ENCODE results near the gene DAB2IP.

Gene DAB2IP

GRCh38 chr9:121651008-121651294, 483 bp upstream of the DAB2IP start:
- H3K9ac ChIP-seq (ENCODE audit: low read length) = no peak overlapping the region
- no peaks in the 10 kb centered on the region for H4K20me1 ChIP-seq (ENCODE audit: insufficient read depth, low read length)
- H3K27me3 ChIP-seq (ENCODE audit: insufficient read depth, low read length) = peaks cover 17% of the 10 kb centered on the region
- no peaks in the 10 kb centered on the region for H3K36me3 ChIP-seq (ENCODE audit: insufficient read depth, low read length)
- H3K4me2 ChIP-seq (ENCODE audit: low read length) = no peak overlapping the region
- no peak overlapping the region for H3K27ac ChIP-seq (ENCODE audit: low read depth, low read length, poor library complexity, severe bottlenecking)
- TF ChIP-seq EZH2 (IDR thresholded peaks at IDR 0.05; ENCODE audit: borderline replicate concordance, low read length) = no peak
- TF ChIP-seq, protein P1, sequence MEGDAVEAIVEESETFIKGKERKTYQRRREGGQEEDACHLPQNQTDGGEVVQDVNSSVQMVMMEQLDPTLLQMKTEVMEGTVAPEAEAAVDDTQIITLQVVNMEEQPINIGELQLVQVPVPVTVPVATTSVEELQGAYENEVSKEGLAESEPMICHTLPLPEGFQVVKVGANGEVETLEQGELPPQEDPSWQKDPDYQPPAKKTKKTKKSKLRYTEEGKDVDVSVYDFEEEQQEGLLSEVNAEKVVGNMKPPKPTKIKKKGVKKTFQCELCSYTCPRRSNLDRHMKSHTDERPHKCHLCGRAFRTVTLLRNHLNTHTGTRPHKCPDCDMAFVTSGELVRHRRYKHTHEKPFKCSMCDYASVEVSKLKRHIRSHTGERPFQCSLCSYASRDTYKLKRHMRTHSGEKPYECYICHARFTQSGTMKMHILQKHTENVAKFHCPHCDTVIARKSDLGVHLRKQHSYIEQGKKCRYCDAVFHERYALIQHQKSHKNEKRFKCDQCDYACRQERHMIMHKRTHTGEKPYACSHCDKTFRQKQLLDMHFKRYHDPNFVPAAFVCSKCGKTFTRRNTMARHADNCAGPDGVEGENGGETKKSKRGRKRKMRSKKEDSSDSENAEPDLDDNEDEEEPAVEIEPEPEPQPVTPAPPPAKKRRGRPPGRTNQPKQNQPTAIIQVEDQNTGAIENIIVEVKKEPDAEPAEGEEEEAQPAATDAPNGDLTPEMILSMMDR (IDR thresholded peaks at IDR 0.05; ENCODE audit: low read length) = no peak
- H3K9me2 ChIP-seq (ENCODE audit: low read depth, low read length) = no peaks in the 10 kb centered on the region
- no peaks in the 10 kb centered on the region for H3K79me2 ChIP-seq (ENCODE audit: insufficient read depth, low read length)
- H3K4me3 ChIP-seq (ENCODE audit: low read depth, low read length, poor library complexity, severe bottlenecking) = no peak overlapping the region
- H2AFZ ChIP-seq (ENCODE audit: low read length) = no peak overlapping the region
- no peaks in the 10 kb centered on the region for H3K9me3 ChIP-seq (ENCODE audit: low read length)
- H3K4me1 ChIP-seq (ENCODE audit: insufficient read depth, low read length, severe bottlenecking) = peaks cover 6% of the 10 kb centered on the region
- H3F3A ChIP-seq (ENCODE audit: insufficient read depth, low read length) = no peaks in the 10 kb centered on the region

GRCh38 chr9:121652021-121652837, 795 bp downstream of the DAB2IP start:
- no peaks in the 10 kb centered on the region for H4K20me1 ChIP-seq (ENCODE audit: insufficient read depth, low read length)
- H3F3A ChIP-seq (ENCODE audit: insufficient read depth, low read length) = no peaks in the 10 kb centered on the region
- TF ChIP-seq, protein P1 (IDR thresholded peaks at IDR 0.05; ENCODE audit: low read length) = no peak
- TF ChIP-seq EZH2 (IDR thresholded peaks at IDR 0.05; ENCODE audit: borderline replicate concordance, low read length) = no peak
- peak overlapping the region; percentile 43; the same call in 1 of the 2 replicates for H3K4me2 ChIP-seq (ENCODE audit: low read length)
- no peaks in the 10 kb centered on the region for H3K36me3 ChIP-seq (ENCODE audit: insufficient read depth, low read length)
- no peak overlapping the region for H3K27ac ChIP-seq (ENCODE audit: low read depth, low read length, poor library complexity, severe bottlenecking)
- H2AFZ ChIP-seq (ENCODE audit: low read length) = no peak overlapping the region
- no peak overlapping the region for H3K9ac ChIP-seq (ENCODE audit: low read length)
- H3K27me3 ChIP-seq (ENCODE audit: insufficient read depth, low read length) = peaks cover 17% of the 10 kb centered on the region
- H3K9me3 ChIP-seq (ENCODE audit: low read length) = no peaks in the 10 kb centered on the region
- peak overlapping the region; percentile 30 for H3K4me3 ChIP-seq (ENCODE audit: low read depth, low read length, poor library complexity, severe bottlenecking)
- H3K4me1 ChIP-seq (ENCODE audit: insufficient read depth, low read length, severe bottlenecking) = peaks cover 6% of the 10 kb centered on the region
- H3K9me2 ChIP-seq (ENCODE audit: low read depth, low read length) = no peaks in the 10 kb centered on the region
- no peaks in the 10 kb centered on the region for H3K79me2 ChIP-seq (ENCODE audit: insufficient read depth, low read length)

GRCh38 chr9:121652838-121653231, 1.4 kb downstream of the DAB2IP start:
- Histone ChIP-seq H4K20me1 (ENCODE audit: insufficient read depth, low read length) (no peaks in the 10 kb centered on the region), H3F3A (ENCODE audit: insufficient read depth, low read length) (no peaks in the 10 kb centered on the region), H3K9me3 (ENCODE audit: low read length) (no peaks in the 10 kb centered on the region), H3K9ac (ENCODE audit: low read length) (no peak overlapping the region), H3K4me1 (ENCODE audit: insufficient read depth, low read length, severe bottlenecking) (peaks cover 6% of the 10 kb centered on the region), H3K9me2 (ENCODE audit: low read depth, low read length) (no peaks in the 10 kb centered on the region), H3K4me3 (ENCODE audit: low read depth, low read length, poor library complexity, severe bottlenecking) (no peak overlapping the region), H3K27ac (ENCODE audit: low read depth, low read length, poor library complexity, severe bottlenecking) (no peak overlapping the region), H3K4me2 (ENCODE audit: low read length) (no peak overlapping the region), H2AFZ (ENCODE audit: low read length) (no peak overlapping the region), H3K27me3 (ENCODE audit: insufficient read depth, low read length) (peaks cover 17% of the 10 kb centered on the region), H3K79me2 (ENCODE audit: insufficient read depth, low read length) (no peaks in the 10 kb centered on the region), H3K36me3 (ENCODE audit: insufficient read depth, low read length) (no peaks in the 10 kb centered on the region)
- TF ChIP-seq, protein P1 (IDR thresholded peaks at IDR 0.05; ENCODE audit: low read length) = no peak
- TF ChIP-seq EZH2 (IDR thresholded peaks at IDR 0.05; ENCODE audit: borderline replicate concordance, low read length) = no peak

Data from OCI-LY1 (cell line).